Activated CD8-positive, alpha-beta memory T cell treated with anti-CD3 and anti-CD28 coated beads for 24 hours (primary cell): ENCODE results near the gene LRP1B.
"Not testable (repeated sequence)": the region's sequence is repeated elsewhere in the genome, so short reads cannot be mapped to it uniquely, and the experiment has no call there.

Experiments
- DNase-seq: peaks from one replicate; pipeline ENCODE4 v3.0.0-alpha.2; 2020

LRP1B gene

DNA sequence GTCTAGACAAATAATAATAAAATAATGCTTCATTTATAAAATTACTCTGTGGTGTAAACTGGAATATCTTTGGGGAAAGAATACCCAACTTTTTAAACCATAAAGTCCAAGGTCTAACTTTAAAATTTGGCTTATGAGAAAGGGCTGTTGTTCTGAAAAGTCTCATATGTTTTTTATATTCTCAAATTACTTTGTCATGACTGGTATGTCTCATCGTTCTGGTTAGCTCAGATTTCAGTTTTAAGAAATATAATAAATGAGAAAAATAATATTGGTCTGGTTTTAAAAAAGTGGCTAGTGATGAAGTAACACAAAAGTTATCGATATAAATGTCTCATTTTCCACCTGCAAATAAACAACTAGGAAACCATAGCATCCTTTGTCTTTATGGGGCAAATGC lies 1658.1 kb downstream of the LRP1B start:
- DNase-seq = no peak

DNA sequence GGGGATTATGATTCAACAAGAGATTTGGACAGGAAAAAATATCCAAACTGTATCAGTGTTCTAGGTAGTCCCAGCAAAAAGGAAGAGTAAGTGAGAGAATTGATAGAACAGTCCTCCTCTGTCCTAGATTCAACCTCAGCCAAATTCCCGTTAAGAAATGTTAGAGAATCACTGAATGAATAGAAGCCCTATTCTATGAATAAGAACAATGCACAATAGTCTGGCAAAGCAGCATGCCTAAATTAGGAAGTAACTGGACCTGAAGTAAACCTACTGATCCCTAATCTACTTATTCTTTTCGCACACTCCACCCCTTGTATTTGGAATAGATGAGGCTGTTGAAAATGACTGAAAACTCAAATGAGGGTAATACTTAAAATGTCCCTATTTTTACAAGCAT lies 1665.5 kb downstream of the LRP1B start:
- no peak for DNase-seq

DNA sequence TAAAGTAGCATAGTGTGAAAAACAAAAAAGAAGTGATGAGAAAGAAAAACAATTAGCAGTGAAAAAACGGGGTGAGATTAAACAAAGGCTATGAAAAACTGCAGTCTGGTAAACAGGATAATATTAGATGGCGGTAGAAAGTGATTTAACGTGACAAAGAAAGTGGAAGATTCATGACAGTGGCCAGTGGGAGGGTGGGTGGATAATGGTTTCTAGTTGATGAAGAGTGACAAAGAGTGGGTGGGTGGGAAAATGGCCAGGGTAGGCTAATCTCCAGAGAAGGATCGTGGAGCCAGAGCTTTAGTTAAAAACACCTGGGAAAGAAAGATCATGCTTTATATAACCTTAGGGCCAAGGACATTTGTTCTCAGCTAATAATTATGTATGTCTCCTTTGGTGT lies 1667.8 kb downstream of the LRP1B start:
- DNase-seq = no peak

DNA sequence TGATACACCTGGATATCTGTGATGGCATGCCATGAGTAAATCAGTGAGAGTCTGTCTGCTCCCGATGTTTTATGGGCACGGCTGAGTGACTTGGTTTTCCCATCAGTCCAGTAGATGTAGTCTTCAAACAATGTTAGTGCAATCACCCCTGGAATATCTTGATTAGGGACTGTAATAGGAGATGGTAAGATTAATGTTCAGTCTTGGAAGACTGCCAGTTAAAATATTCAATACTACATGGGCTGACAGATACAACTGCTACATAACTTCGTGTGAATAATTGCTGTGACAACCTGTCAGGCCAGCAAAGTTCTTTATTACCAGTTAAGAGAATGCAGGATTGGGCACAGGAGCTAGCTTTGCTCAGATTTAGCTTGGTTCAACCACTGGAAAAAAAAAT lies 1673.3 kb downstream of the LRP1B start:
- DNase-seq = no peak

DNA sequence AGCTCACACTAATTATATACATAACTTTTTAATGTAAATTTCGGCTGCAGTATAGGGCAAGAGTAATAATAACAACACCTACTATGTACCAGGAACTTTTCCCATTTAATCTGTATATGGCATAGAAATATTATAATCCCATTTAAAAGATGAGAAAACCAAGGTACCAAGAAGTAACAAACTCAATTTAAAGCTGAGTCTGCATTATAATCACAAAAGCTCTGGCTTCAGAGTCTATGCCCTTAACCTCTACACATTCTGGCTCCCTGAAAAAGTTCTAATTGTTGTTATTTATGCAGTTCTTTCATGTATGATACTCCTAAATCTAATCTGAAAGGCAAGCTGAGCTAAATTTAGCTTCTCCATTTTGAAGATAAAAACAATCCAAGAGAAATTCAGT lies 1675.5 kb downstream of the LRP1B start:
- DNase-seq = no peak

DNA sequence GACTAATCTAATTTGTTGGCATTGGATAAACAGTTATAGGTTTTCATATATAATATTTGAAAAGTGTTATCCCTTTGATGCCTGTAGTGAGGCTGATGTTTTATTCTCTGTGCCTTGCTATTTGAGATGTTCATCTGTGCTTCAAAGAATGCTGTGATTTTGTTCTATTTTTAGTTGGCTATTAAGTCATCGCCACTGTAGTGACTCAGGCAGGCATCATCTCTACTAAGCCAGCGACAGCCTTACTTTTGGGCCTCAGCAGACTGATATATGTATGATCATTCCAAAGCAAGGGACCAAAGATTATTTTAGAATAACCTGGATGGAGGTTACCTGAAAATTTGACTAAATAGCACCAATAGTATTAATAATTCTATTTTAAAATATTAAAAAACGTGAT lies 1676.1 kb downstream of the LRP1B start:
- DNase-seq = no peak

DNA sequence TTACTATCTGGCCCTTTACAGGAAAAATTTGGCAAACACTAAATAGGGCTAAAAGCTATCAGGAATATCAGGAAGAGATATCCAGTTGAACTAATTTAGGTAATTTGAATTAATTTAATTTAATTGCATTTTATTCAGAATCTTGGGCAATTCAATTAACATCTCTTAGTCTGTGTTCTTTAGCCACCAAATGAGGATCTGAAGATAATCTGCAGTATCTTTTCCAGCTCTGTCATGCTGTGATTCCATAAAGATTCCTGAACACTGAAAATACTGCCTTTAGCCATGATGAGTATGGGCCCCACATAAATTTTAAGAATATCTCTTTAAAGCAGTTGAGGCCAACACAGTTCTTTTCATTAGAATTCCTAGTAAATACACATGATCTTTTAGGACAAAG lies 1679.5 kb downstream of the LRP1B start:
- no peak for DNase-seq

DNA sequence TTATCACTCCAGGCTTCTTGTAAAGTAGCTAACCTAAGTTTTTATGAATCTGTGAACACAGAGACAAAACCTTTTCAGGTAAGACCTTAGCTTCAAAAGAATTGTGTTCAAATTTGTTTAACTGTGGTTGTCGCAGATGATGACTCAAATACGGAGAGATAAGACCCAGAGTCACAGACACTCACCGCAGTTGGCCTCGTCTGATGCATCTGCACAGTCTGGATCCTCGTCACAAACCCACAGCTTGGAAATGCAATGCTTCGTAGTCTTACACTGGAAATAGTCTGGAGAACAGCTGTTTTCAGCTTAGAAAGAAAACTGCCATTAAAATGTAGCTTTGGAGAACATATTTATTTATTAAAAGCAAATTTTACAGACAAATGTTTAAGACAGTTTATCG lies 1688.5 kb downstream of the LRP1B start:
- DNase-seq = no peak

DNA sequence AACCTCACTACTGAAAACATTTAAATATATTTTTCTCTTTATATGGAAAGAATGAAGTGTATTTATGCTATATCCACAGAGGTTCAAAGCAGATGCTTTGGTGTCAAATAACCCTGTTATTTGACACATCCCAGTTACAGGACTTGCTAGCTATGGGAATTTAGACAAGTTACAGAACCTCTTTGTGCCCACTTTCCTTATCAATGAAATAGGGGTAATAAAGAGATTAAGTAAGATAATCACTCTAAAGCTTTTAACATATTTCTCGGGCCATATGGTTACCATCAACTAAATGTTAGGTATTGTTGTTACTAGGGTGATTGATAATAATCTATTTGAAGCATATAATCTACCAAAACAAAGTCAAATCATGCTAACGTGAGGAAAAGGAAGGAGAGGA lies 1690.0 kb downstream of the LRP1B start:
- no peak for DNase-seq

DNA sequence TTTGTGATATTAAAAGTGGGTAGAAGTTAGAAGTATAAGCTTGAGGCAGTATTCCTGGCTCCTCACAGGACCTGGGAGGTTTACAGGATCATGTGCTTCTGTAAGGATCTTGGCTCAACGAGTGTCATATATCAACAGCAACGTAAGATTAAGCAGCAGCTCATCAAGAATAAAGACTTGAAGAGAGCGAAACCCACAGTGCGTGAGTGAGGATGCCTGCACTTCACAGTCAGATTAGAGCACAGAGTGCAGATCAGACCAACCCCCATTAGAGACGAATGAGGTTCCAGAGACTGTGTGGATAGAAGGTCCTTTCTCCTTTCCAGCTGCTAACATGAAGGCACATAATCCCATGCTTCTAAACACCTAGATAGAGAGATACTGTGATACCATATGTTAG lies 1693.9 kb downstream of the LRP1B start:
- DNase-seq = no peak

DNA sequence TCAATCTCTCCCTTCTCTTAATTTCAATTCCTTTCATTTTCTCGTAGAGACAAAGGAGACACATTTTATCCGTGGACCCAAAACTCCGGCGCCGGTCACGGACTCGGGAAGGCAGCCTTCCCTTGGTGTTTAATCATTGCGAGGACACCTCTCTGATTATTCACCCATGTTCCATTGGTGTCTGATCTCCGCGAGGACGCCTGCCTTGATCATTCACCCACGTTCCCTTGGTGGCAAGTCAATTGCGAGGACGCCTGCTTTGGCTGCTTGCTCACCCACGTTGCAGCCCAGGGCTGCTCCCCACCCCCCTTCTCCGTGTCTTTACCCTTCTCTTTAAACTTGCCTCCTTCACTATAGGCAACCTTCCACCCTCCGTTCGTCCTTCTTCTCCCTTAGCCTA lies 1703.8 kb downstream of the LRP1B start:
- not testable (repeated sequence) for DNase-seq

DNA sequence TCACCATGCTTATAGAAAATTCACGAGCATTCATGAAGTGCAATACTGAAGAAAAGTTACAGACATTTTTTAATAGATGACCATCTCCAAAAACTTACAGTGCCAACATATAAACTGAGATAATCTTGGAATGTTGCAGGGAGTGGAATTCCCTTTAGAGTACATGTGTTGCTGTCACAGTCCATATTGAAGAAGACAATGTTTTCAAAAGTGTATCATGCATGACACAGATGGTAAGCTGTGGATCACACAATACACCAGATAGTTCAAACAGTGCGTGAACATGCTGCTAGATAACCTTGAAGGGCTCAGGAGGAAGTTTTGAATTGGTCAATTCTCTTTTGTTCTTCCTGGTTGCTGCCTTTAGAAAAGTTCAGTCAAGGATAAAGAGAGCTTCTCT lies 1706.3 kb downstream of the LRP1B start:
- no peak for DNase-seq

DNA sequence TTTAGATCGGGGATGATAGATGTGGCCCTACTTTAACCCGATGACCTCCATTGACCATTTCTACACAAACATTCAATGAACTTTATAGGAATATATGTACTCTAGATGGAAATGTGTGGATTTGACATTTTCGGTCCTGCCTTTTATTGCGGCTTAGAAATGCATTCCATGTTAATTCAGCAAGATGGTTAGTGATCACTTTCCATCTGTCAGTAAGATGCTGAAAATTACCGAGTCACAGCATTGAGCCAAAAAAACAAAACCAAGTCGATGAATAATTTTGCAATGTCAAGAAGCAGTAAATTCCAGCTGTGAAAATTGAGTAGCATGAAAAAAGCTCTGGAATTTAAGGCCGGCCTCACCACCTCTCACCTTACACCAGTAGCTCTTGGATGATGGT lies 1708.1 kb downstream of the LRP1B start:
- DNase-seq = no peak

DNA sequence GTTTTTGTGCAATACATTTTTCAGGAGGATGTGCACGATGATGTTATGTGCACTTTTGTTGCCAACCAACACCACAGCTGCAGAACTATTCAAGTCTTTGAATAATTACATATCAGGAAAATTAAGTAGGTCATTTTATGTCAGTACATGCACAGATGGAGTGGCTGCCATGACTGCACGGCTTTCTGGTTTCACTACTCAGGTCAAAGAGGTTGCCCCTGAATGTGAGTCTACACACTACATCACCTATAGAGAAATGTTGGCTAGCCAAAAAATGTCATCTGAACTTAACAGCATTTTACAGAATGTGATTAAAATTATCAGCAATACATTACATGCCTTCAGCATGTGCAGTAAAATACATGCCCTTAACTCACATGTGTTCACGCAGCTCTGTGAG lies 1713.3 kb downstream of the LRP1B start:
- no peak for DNase-seq

DNA sequence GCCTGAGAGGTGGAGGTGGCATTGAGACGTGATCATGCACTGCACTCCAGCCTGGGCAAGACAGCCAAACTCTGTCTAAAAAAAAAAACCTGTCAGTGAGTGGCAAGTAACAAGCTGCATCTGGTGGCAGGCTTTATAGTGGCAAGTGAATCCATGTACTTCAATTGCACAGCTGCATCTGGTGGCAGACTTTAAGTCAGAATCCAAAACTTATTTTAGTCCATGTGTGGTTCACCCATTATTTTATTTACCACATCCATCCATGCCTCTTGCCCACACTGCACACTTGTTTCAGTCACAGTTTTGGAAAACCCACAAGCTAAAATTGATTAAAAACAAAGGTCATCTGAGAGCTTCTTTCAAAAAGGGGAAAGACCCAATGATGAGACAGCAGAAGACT lies 1714.2 kb downstream of the LRP1B start:
- DNase-seq = no peak

DNA sequence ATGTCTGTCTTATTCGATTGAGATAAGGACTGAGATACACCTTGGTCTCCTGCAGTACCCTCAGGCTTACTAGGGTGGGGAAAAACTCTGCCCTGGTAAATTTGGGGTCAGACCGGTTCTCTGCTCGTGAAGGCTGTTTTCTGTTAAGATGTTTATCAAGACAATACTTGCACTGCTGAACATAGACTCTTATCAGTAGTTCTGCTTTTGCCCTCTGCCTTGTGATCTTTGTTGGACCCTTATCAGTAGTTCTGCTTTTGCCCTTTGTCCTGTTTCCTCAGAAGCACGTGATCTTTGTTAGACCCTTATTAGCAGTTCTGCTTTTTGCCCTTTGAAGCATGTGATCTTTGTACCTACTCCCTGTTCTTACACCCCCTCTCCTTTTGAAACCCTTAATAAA lies 1715.8 kb downstream of the LRP1B start:
- not testable (repeated sequence) for DNase-seq

DNA sequence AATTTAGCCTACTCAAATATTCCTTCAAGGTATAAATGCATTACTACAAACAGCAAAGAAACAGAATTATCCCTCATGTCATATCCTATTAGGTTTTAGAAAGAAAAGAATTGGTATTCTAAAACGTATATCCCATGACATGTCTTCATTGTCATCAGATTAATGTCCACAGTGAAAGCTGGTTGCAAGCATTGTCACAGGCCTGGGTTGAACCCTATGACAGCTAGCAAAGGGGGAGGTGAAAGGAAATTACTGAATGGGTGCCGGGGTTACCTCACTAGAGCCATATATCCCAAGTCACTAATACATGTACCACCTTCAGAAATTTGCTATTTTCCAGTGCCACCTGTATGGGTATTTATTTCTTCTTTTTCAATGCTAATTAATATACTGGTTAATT lies 1720.1 kb downstream of the LRP1B start:
- DNase-seq = no peak

DNA sequence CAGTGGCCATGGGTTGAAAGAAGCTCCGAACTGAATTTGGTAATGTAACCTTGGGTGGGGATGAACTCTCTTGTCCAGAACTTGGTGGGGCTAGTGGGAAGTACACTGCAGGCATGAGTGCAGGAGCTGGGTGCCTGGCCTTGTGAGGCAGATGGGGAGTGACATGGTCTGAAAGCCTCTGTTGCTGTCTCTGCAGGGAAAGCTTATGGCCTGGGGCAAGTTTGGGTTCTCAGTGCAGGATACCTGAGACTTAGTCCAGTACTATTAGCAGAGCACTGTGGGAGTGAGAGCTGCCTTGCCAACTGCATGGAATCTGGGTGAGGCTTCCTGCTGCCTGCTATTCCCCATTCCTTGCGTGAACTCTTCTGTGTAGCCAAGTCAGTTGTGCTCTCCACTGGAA lies 1729.8 kb downstream of the LRP1B start:
- DNase-seq = no peak

DNA sequence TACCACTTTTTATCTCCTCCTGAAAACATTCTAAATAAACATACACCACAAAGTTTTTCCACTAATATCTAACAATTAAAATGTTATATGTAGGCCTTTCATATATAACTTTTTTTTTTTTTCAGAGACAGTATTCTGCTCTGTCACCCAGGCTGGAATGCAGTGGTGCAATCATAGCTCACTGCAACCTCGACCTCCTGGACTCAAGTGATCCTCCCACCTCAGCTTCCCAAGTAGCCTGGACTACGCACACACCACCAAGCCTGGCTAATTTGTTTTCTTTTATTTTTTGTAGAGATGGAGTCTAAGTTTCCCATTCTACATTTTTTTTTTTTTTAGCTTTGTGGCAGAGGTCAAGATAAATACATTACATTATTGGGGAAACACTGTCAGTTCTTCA lies 1738.0 kb downstream of the LRP1B start:
- no peak for DNase-seq

DNA sequence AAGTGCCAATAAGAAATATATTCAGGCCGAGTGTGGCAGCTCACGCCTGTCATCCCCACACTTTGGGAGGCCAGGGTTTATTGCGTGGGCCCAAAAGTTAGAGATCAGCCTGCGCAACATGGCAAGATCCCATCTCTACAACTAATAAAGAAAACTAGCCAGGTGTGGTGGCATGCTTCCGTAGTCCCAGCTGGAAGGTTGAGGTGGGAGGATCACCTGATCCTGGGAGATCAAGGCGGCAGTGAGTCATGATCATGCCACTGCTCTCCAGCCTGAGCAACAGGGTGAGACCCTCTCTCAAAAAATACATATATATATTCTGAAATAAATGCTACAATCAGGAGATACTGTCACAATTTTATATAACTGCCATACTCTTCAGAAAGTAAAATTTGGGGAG lies 1745.9 kb downstream of the LRP1B start:
- DNase-seq = no peak

DNA sequence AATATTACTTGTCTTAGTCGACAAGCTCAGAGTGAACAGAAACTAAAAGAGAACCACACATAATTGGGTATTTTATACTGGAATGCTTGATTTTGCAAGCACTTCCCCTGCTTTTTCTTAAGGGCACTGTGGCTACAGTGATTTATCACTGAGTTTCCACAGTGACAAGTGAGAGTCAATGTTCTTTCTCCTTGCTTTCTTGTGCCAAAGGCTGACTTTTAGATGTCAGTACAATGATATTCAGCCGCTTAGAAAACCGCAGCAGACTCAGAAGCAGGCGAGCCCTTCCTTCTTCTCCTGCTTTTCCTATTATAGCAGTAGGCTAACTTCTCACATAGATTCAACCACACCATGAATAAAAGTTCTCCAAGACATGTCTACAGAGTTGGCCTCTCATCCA lies 1747.0 kb downstream of the LRP1B start:
- DNase-seq = no peak

DNA sequence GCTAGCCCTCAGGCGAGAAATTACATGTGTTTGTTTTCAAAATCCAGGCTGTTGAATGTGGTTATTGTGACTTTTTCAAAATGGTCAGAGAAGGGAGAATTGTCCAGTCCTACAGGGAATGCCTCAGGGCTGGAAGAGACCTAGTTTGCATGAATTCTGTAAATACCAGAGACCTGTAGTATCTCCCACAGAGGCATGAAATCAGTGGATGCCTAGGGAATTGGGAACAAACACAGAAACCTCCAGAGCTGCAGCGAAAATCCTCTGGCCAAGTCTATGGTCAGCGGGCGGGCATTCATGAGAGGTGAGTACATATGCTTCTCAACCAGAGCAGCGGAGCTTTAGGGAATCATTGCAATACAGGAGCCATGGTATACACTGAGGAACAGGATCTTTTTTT lies 1754.1 kb downstream of the LRP1B start:
- no peak for DNase-seq

DNA sequence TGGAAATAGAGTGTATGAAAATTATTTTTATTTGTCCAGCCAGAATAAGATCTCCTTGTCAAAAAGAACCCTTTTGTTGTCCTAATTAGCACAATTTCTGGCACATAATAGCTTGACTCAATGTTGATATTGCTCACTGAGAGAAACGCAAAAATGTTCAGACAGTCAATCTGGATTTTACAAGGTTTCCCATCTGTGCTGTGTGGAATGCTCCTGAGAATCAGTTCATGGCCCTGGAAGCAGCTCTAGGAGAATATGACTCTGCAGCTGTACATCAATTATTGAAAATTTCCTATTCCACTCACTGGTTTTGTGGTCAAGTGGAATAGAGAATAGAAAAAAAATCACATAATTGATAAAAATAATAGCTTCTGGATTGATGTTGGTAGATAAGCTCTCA lies 1767.7 kb downstream of the LRP1B start:
- no peak for DNase-seq

DNA sequence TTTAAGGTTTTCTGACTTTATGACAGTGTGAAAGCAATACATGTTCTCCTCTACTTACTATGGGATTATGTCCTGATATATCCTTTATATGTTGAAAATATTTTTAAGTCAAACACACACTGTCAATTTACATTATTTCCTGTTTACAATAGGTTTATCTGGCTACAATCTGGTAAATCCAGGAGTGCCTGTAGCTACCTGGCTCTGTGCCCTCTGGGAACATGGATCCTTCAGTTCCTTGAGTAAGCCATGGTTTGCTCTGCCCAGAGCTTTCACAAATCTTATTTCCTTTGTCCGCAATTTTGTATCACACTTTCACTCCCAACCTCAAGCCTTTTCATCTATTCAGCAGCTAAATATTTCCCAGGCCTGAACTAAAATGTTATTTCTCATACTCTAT lies 1768.5 kb downstream of the LRP1B start:
- DNase-seq = no peak

DNA sequence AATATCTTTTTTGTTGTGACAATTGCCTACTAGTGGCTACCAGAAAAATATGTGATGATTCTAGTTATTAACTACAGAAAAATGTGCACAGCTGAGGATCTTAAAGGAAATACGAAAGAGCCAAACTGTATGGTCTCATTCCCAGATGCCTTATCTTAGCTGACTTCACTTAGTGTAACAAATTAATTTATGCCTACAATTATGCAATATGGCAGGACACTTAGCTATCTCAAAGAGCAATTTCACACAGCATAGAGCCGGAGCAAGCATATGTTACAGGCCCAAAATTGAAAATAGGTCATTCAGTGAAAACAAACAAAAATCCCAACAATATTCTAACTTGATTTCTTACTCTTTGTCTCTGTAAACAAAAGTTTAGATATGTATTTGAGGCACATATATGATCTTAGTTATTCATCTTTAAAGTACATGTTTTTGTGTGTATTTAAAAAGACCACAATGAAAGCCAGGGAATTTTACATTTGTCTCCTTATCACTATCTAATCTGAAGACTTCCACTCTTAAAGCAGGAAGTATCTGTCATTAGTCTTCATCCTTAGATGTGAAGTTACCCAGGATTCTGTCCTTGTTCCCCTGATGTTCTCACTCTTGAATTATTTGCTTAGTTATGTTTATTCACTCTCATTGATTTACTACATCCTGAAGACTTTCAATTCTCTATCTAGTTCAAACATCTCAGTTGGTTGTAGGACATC lies 1771.6 kb downstream of the LRP1B start:
- no peak for DNase-seq

DNA sequence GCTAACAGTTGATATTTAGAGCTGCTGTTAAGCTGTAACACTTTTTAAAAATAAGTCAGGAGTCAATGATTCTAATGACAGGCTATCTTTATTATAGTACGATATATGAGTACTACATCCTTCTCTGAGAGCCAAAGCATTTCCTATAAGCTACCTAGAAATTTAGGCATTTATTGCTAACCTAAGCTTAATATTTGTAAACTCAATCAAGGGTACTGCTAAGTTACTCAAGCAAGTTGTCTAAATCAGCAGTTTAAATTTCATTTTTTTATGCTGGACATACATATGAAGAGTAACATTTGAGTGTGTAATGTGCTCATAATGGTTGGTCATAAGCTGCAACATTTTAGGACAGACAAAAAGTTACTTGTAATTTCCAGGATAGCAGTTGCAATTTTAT lies 1774.1 kb downstream of the LRP1B start:
- no peak for DNase-seq
